CD4-positive, alpha-beta T cell treated with Interleukin-15 for 1 hour (primary cell): Measurements from ENCODE around the gene TMEM52B.

Source experiments
- DNase-seq: peaks from one replicate; pipeline ENCODE4 v3.0.0-alpha.2; 2020

Gene TMEM52B

DNA sequence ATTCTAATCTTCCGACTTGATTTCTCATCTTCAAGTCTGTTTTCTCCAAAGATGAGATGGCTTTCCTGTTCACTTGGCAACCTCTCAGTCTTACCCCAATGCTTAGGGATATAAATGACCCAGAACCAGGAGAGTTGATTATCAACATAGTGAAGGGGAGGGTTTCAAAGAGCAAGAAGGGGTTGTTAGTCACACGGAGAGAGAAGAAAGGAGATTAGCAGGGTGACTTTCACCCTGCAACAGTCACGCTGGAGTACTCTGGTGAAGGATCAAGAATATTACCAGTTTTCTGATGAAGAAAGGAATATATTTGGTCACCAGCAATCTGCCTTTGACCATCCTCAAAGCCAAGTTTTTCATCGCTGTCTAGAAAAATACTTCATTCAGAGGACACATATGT, at the start of gene TMEM52B:
Gene TMEM52B (plus strand): TSS at position 212 of the 400 bp plus-strand sequence. CDS start 543 bp downstream, outside the sequence.
- no peak for DNase-seq

DNA sequence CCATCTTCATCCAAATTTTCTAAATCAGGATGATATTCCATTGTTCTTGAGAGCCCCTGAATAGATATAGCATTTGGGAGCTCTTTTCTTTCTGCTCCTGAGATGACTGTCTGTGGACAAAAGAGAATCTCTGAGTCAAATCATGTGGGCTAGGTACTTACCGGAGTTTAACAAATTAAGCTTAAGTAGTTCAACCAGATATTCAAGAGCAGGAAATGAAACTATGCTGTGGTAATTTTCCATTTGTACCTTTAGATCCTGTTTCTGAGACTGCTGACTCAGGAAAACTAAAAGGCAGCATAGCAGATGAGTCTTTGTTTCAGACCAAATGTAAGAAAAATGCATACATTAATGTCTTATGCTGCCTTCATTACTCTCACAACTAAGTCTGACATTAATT, 48.8 kb upstream of the TMEM52B start, which contains the start of gene CLEC7A:
Gene CLEC7A (minus strand): TSS at position 158 of the 400 bp plus-strand sequence. CDS start 117 bp downstream, at position 41.
- DNase-seq, result no peak

DNA sequence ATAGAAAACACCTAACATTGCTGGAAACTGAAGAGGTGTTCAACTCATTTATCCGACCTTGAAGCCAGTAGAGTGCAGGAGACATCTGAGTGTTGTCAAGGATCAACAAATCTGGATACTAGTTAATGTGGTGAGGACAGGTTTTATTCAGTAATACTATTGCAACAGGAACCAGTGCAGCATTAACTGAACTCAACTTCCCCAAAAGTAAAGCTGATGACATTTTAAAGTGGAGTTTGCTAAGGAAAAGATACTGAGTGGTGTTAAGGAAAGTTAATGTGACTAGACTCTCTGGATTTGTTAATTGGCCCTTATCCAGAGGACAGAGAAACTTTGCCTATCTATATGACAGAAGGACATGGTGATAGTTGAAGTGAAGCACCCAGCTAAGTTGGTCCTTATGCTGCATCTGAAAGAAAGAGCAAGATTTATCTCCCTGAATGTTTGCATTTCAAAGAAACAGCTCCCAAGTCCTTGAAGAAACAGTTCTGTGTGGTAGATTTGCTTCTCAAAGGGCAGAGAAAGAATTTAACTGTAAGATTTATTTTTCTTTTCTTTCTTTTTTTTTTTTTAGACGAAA, 47.6 kb upstream of the TMEM52B start:
- DNase-seq, result no peak

DNA sequence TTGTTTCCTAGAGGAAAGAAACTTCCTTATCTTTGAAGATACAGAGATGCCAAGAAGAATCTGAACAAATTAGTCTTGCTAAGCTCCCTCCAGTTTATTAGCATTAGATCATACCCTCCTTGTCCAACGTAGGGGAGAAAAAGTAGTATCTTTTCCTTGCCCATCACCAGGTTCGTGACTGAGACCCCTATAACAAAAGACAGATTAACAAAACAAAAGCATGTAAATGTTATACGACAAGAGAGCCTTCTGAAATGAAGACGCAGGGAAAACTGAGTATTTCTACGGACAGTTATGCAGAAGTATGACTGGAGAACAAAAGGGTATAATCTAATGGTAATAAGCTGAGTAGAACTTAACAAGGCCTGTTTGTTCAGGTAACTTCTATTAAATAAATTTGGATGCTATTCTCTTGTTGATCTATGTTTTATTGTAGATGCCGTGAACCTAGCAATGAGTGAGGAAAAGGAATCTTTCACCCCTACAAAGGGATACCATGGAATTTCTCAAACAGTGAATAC, 45.9 kb upstream of the TMEM52B start:
- no peak for DNase-seq

DNA sequence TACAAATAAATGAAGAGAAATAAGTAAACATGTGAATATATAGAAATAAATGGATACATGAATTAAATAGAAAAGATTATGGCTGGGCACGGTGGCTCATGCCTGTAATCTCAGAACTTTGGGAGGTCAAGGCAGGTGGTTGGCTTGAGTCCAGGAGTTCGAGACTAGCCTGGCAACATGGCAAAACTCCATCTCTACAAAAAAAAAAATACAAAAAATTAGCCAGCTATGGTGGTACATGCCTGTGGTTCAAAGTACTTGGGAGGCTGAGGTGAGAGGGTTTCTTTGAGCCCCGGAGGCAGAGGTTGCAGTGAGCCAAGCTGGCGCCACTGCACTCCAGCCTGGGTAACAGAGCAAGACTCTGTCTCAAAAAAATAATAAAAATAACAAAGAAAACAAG, 43.7 kb upstream of the TMEM52B start:
- no peak for DNase-seq

DNA sequence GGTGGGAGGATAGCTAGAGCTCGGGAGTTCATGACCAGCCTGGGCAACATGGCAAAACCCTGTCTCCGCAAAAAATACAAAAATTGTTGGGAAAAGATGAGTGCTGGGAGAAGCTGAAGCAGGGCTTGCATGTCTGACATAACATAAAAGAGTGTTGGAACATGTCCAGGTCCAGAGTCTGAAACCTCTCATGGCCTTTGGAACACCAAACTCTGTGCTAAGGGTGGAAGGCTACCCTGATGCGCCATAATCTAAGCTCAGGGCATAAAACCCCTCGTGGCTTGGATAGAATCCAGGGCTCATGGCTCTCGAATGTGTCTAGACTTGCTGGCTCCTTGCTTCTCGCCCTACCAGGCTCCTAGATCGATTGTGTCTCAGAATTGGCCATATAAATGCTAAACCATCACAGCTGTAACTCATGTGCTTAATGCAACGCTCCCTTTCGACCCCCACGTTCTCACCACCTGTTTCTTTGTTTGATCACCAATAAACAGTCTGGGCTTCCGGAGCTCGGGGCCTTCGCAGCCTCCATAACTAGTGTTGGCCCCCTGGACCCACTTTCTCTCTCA, 42.1 kb upstream of the TMEM52B start:
- no peak for DNase-seq

DNA sequence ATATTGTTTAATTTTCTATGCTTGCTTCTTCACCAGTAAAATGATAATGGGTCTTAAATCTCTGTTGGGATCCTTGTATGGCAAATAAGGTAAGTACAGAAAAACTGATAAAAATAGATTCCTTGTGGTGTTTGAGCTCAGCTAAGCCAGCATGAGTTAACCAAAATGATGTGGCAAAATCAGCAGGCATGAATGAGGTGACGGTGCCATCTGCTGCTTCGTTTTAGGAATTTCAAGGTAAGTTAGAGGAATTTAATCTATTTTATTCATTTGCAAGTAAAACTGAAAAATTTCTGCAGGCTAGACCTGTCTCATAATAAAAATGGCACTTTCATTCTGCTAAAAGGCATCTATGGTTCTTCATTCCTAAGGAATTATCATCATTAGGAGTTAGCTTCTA, 38.8 kb upstream of the TMEM52B start:
- DNase-seq, result peak; percentile 61

DNA sequence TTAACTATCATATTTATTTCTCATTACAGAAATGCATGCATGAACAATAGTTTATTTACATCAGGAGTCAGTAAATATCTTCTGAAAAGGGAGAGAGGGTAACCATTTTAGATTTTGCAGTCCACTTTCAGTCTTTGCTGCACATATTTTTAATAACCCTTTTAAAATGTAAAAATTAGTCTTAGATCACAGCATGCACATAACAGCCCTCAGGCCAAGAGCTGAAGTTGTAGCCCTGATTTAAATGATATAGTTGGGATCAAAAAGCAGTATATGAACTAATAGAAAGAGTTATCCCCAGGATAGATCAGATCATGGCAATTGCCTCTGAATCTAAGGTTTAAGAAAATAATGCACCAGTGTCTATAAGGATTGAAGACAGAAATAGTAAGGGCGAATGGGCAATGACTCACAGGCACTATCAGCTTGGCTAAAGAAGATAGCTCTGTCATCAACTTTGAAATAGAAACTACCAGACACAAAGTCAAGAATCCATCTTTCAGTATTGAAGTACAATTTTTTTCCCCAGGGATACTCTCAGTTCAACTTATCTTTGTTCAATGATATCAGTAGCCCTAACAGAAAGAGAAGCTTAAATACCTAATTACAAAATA, 35.7 kb upstream of the TMEM52B start:
- no peak for DNase-seq

DNA sequence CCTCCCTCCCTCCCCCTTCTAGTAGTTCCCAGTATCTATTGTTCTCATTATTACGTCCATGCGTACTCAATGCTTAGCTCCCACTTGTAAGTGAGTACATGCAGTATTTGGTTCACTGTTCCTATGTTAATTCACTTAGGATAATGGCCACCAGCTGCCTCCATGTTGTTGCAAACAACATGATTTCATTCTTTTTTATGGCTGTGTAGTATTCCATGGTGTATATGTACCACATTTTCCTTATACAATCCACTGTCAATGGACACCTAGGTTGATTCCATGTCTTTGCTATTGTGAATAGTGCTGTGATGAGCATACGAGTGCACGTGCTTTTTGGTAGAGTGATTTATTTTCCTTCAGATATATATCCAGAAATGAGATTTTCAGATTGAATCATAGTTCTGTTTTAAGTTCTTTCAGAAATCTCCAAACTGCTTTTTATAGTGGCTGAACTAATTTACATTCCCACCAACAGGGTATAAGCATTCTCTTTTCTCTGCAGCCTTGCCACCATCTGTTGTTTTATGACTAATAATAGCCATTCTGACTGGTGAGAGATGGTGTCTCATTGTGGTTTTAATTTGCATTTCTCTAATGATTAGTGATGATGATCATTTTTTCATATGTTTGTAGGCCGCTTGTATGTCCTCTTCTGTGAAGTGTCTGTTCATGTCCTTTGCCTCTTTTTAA, 31.0 kb upstream of the TMEM52B start:
- no peak for DNase-seq

DNA sequence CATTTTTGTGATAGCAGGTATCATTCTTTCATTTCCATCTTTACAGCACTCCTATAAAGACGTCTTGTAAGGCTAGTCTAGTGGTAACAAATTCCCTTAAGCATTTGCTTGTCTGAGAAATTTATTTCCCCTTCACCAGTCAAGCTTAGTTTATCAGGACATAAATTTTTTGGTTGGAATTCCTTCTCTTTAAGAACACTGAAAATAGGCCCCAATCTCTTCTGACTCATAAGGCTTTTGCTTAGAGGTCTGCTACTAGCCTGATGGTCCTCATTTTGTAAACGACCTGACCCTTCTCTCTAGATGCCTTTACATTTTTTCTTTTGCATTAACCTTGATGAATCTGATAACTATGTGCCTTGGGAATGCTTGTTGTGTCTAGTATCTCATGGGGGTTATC, 27.2 kb upstream of the TMEM52B start:
- DNase-seq, result no peak

DNA sequence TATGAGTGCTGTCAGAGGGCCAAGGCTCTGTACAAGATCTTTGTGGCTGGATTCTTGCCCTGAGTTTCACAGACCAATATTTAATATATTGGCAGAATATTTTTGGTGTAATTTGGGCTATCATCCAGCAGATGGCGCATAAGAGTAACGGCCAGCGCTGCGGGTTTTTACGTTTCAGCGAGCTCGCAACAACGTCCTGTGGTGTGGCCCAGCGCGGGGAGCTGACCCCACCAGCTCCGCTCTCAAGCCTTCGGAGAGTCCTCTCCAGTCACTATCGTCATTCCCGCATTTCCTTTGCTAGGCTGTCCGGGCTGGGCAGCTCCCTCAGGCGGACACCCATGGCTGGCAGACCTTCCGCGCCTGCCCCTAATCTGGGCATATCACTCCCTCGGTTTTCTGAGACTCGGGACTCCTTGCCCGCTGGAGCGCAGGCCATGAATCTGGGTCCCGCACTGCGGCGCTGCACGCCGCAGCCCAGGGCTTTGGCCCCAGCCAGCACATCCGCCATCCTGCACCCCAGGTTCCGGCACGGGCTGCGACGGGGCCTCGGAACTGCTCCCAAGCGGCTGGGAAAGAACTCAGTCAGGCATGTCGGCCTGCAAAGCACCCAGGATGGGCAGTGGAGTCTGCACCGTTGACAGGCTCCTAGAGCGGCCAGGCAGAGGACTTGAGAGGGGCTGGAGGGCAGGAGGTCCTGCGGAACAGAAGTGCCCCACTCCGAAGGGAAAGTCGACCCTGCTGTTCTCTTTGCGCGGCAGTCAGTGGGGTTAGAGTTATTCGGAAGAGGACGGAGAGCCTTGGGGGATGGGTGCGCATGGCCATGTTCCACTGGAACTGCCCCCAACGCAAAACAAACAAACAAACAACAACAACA, 25.3 kb upstream of the TMEM52B start:
- peak; percentile 60 for DNase-seq

DNA sequence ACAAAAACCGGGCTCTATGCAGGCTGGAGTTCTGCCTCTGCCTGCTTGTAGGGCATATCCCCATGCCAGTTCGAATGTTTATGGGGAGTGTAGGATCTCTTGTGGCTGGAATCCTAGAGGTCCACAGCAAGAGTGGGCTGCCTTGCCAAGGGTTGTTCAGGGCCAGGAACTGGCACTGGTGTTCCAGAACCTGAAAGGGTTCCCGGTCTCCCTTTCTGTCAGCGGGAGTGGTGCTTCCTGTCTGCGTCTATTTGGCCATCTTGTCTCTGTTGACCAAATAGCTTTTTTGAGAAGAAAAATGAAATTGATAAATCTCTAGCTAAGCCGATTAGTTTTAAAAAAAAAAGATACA, 24.7 kb upstream of the TMEM52B start:
- DNase-seq, result no peak

DNA sequence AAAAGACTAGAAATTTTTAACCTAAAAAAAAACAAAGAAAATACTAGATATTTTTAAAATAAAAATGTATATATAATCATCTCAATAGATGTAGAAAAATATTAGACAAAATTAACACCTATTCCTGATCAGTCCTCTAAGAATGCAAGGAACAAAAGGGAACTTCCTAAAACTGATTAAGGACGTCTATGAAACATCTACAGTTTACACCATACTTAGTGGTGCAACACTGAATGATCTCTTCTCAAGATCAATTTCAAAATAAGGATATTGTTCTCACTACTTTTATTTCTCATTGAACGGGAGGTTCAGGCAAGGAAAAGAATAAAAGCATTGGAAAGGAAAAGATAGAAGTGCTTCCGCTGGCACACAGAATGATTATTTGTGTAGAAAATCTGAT, 22.9 kb upstream of the TMEM52B start:
- no peak for DNase-seq

DNA sequence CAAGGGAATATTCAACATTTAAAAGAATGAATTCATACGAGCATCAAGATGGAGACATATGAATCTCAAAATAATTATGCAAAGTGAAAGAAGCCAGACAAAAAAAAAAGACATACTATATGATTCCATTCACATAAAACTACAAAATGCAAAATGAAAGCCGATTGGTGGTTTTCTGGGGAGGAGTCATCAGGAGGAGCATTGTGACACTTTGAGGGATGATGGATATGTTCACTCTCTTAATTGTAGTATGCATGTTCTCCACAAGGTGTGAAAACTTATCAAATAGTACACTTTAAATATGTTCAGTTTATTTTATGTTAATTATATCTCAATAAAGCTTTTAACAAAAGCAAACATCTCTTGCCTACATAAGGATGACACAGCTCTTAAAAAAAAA, 20.4 kb upstream of the TMEM52B start:
- no peak for DNase-seq

DNA sequence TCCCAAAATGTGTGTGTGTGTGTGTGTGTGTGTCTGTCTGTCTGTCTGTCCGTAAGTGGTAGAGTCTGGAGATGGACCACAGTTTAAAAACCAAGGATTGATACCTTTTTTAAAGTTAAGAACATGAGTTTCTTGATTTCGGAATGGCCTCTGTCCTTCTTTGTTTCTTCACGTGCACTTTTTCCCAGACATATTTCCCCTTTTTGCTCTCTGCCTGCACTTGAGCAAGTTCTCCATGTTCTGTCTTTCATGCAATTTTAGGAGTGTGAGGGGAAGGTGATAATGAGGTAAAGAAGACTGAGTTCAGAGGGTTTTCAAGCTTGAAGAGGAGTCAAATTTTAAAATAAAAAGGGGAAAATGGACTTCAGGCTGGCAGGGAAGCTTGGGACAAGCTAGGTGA, 19.6 kb upstream of the TMEM52B start:
- DNase-seq, result no peak

DNA sequence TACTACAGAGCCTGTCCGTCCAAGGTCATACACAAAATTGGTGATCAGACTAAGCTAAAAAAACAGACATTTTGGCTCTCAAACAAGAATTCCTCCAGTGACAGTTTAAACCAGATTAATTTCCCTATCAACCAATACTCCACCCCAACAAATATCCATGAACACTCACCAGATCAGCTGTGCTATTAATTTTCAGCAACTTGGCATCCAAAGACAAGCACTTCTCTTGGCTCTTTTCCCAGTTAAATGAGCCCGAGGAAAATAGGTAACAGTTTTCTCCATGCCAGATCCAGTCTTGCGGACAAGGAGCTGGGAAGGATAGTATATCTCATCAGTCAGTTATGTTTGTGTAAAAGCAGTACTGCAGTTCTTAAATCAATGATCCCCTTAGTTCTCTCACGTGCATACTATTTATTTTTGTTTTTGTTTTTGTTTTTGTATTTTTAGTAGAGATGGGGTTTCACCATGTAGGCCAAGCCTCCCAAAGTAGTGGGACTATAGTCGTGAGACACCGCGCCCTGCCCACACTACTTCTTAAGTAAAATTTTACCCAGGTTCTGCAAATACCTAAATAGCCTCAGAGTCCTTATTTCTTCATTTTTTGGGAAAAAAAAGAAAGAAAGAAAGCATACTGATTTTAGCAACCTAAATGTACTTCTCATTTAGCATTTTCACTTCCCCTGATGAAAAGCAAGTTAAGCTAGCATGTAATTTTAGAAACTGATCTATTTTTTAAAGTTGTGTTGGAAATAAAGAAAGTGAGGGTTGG, 18.0 kb upstream of the TMEM52B start:
- DNase-seq, result no peak

DNA sequence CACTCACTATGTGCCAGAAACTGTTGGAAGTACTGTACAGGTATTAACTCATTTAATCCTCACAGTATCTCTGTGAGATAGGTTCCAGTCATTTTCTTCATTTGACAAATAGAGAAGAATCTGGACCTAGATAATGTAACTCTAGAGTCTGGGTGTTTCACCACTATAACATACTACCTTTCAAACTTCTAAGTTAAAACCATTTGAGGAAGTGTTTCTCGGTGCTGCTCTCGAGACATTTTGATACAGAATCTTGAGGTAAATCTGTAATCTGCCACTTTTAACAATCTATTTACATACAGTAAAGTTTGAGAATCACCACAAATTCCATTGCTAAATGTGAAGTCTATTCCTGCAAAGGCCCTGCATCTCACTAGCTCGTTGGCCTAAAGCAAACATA, 15.7 kb upstream of the TMEM52B start:
- no peak for DNase-seq

DNA sequence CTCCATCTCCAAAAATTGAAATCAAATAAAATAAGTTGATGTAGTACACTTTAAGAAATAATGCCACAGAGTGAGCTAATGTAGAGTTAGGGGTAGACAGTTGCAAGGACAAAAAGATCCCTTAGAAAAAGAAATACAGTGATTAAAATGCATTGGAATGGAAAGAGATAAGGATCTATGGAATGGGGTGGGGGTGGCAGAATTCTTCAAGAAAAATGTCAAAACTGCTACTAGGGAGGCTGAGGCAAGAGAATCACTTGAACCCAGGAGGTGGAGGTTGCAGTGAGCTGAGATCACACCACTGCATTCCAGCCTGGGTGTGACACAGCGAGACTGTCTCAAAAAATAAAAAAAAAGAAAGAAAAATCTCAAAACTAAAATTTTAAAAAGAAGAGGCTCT, 13.4 kb upstream of the TMEM52B start:
- no peak for DNase-seq

DNA sequence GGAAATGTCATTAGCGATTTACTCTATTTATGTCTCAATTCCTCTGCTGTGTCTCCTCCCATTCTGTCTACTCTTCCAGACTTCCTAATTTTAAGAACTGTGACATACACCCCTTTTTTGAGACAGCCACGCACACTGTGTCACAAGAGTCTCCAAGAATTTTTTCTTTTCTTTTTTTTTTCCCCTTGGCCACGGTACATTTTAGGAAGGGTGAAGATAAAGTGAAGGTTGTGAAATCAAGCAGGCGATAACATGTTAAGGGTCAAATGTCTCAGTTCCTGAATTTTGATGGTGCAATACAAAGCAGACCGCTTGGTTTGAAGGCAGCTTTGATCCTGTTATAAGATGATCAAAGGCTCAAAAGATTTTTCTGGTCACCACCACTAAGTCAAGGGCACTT, 11.2 kb upstream of the TMEM52B start:
- peak; percentile 41 for DNase-seq

DNA sequence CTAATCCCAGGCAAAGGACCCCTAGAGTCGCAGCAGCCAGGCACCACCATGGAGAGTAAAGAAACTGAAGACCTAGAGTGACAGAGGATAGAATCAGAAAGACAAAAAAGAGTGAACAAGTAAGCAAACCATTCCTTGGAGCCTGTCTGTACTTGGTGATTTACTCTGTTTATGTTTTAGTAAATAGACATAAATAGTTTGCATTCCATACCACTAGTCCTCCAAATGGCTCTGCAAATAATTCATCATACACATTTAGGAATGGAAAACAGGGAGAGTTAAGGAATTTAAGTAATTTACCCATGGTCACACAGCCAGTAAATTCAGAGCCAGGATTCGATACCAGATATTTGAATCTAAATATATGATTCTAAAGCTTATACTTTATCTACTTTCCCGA, 9.7 kb upstream of the TMEM52B start:
- DNase-seq, result no peak

DNA sequence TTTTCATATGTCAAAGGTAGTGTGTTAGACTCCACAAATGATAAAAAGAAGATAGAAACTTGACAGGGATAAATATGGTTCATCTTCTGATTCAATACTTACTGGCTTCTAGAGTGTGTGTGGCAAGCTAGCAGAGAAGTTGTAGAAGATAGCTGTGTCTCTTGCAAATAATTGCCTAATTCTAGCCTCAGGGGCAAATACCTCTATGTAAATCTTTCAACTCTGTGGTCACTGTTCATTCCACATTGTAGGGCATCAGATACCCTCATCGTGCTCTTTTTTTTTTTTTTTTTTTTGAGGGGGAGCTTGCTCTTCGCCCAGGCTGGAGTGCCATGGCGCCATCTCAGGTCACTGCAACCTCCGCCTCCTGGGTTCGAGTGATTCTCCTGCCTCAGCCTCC, 8.6 kb upstream of the TMEM52B start:
- DNase-seq, result no peak
